ENCODE data around the gene XPO1. TPM values are rescaled to one million over a fixed set of nuclear protein-coding genes. Genes with fewer than 3 reads are reported as not detected.
"Not testable (repeated sequence)": the region's sequence is repeated elsewhere in the genome, so short reads cannot be mapped to it uniquely, and the experiment has no call there.

XPO1 gene
- total RNA-seq, 1 donor from 2014 or later, result 66.4 TPM

DNA sequence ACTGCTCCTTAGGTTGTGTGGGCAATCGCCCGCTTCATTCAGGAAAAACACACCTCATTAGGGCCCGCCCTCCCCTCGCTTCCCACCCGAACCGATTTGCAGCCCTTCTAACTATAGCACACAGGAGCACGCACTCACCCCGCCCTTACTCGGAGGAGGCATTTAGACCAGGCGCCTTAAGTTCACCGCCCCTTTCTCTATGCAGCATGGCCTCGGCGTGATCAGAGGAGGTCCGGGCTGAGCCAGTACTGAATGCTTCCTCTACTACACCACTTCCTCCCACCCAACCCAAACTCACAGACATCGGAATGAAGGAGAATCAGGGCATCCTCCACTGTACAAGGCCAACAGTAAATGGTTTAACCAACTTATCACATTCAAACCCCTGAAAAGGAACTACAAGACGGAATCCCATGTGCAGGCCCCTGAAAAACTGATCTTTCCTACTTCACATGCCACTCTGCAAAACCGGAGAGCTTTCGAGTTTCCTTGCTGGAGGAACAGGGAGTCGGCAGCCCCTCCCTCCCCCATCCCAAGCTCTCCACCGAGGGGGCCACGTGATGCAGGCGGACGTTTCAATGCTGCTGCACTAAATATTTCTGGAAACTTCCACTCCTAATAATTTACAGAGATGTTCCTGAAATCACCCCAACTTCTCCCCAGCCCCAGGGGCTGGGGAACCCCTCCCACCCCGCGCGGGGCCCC is 1.4 kb downstream of the XPO1 start:
- intact Hi-C loops (cut with DNase I), result loop anchor here (5.0 to 10.0 kb wide), 5 partner anchors 121 to 316 kb away; partner anchors contain the start of gene FAM161A

DNA sequence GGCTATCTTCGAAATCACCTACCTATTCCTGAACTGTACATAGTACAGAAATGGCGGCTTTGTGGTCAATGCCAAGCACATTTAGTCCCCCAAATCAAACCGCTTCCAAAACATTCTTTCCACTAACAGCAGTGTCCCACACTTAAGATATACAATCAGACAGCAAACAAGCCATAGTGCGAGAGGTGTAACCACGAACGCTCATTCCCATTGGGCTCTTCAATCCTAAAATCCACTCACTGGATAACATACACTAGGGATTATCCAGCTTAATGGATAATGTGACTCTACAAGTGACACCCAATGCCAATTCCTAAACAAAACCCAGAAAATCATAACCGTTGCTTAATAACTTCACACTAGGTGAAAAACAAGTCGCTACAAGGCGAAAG is 2.0 kb downstream of the XPO1 start:
- intact Hi-C loops (cut with DNase I), result loop anchor here (5.0 to 10.0 kb wide), 5 partner anchors 121 to 316 kb away; partner anchors contain the start of gene FAM161A
- DNase-seq (ENCODE audit: missing footprints) (no peak), ATAC-seq (no peak)

More for the DNA sequence above, 1.4 kb downstream of the XPO1 start:
- peak; percentile 69 for ATAC-seq
- peak; percentile 90 for DNase-seq (ENCODE audit: missing footprints)

DNA sequence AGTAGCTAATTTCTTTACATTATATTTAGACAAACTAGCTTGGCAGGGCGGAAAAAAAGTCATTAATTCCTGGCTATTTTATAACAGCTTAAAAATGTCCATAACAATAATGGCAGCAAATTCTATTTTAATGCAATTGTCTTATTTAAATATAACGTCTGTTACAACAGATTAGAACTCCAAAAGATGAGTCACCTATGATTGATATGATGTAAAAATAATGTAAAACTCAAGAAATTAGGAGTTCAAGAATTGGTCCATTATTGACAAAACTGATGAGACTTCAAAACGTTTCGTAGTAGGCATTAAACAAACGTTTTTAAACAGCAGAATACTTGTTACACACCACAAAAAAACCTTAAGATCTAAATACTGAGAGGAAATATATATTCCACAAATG is 2.7 kb downstream of the XPO1 start:
- DNase-seq (ENCODE audit: missing footprints) (no peak), ATAC-seq (no peak)
- intact Hi-C loops (cut with DNase I), result loop anchor here (5.0 to 10.0 kb wide), 5 partner anchors 122 to 317 kb away; partner anchors contain the start of gene FAM161A

DNA sequence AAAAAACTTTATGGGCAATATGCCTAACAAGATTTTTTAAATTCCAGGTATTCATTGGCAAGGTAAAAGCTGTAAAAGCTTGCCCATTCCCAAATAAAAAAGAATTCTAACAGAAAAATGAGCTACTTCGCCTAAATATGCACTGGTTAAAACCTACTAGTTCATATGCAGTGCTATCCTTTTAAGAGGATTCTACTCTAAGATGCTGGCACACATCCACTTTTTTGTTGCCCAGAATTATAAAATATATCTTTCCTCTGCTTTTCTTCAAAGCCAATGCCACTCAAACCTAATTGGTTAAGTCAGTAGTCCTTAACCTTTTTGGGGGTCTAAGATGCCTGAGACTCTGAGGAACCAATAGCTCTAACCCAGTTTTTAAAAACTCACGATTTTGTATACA is 3.2 kb downstream of the XPO1 start:
- intact Hi-C loops (cut with DNase I), result loop anchor here (5.0 to 10.0 kb wide), 5 partner anchors 122 to 317 kb away; partner anchors contain the start of gene FAM161A
- ATAC-seq (no peak), DNase-seq (ENCODE audit: missing footprints) (no peak)

DNA sequence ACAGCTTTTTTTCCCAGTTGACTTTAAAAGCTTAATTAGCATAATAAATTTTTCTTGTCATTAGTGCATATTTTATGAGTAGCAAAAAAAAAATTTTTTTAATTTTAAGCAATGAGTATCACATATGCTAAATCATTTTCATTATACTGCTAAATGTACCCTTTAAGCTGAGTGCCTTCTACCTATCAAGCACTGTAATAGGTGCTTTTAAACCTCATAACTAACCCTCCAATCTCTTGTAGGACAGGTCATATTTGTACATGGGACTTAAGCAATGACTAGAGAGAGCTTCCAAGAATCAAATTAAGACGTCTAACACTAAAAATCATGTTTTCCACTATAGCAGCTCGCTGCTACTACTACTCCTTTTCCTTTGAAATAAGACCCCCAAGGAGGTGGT is 7.4 kb downstream of the XPO1 start:
- intact Hi-C loops (cut with DNase I), result loop anchor here (10.0 kb wide), 2 partner anchors 164 to 264 kb away; no protein-coding TSS in a partner anchor
- ATAC-seq (no peak), DNase-seq (ENCODE audit: missing footprints) (no peak)

DNA sequence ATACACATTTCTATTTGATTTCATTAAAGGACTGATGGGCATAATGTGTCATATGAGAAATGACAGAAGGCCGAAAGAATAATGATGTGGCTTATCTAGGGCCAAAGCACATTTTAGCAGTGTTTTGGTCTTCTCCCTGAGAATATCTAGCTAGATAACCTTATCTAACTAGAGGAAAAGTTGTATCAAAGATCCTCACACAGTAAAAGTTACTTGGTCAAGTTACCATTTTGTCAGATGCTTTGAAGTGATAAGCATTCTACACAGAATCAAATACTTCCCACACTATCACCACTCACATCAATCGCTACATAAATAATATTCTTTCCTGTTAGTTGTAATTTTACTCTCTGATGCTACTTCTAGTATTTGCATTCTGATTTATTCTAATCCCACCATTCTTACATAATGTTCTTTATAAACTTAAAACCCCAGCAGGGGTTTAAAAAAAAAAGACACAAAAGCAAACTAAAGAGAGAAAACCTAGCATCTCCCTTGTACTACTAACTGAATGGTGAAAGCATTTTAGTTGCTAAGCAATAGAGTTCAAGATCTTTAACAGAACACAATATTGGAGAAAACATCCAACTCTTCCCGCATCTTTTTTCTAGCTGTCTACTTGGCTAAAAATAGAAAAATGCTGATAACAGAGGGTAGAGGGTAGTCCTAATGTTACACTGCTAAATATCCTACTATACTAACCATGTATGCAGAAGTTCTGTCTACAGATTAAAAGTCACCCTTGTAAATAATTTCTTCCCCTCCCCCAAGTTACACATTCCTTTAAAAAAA is 8.0 kb downstream of the XPO1 start:
- peak; percentile 37 for ATAC-seq
- intact Hi-C loops (cut with DNase I), result loop anchor here (10.0 kb wide), 2 partner anchors 165 to 265 kb away; no protein-coding TSS in a partner anchor
- DNase-seq (ENCODE audit: missing footprints), result no peak

DNA sequence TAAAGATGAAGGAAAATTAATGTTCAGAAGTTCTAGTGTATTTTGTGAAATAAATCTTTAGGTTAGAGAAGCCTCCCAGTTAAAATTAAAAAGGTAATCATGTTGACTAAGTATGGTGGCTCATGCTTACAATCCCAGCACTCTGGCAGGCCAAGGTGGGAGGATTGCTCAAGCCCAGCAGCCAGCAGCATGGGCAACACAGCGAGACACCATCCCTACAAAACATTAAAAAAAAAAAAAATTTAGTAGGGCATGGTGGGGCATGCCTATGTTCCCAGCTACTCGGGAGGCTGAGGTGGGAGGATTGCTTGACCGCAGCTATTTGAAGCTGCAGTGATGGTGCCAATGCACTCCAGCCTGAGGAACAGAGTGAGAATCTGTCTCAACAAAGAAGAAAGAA is 17.9 kb downstream of the XPO1 start:
- ATAC-seq (no peak), DNase-seq (ENCODE audit: missing footprints) (no peak)
- intact Hi-C loops (cut with DNase I), result no loop called here

DNA sequence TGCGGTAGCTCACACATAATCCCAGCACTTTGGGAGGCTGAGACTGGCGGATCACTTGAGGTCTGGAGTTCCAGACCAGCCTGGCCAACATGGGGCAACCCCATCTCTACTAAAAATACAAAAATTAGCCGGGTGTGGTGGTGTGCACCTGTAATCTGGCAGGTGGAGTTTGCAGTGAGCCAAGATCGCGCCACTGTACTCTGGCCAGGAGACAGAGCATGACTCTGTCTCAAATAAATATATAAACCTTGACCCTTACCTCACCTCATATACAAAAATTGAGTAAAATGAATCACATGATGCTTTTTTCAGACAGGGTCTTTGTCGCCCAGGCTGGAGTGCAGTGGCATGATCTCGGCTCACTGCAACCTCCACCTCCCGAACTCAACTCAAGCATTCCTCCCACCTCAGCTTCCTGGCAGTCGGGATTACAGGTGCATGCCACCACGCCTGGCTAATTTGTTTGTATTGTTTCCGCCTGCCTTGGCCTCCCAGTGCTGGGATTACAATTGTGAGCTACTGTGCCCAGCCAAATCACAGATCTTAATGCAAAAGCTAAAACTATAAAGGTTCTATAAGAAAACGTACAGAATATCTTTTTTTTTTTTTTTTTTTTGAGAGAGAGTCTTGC is 25.3 kb downstream of the XPO1 start:
- no peak for ATAC-seq
- intact Hi-C loops (cut with DNase I), result no loop called here
- no peak for DNase-seq (ENCODE audit: missing footprints)

DNA sequence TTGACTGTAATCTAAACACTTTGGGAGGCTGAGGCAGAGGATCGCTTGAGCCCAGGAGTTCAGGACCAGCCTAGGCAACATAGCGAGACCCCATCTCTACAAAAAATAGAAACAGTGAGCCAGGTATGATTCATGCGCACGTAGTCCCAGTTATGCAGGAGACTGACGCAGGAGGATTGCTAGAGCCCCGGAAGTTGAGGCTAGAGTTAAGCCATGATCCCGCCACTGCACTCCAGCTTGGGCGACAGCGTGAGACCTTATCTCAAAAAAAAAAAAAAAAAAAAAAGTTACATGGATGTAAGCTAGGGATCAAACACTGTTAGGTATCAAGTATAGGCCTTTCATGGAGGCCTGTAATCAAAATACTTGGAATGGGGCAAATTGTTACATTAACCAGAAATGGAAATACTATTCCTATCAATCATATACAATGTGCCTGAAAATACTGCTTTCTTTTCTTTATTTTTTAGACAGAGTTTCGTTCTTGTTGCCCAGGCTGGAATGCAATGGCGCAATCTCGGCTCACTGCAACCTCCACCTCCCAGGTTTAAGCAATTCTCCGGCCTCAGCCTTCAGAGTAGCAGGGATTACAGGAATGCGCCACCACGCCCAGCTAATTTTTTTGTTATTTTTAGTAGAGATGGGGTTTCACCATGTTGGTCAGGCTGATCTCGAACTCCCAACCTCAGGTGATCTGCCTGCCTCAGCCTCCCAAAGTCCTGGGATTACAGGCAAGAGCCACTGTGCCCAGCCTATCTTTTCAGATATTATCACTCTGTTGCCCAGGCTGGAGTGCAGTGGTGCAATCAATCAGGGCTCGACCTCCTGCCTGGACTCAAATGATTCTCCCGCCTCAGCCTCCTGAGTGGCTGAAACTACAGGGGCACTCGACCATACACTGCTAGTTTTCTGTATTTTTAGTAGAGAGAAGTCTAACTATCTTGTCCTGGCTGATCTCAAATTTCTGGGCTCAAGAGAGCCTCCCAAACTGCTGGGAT is 27.2 kb downstream of the XPO1 start:
- no peak for ATAC-seq
- DNase-seq (ENCODE audit: missing footprints), result no peak
- intact Hi-C loops (cut with DNase I), result no loop called here

DNA sequence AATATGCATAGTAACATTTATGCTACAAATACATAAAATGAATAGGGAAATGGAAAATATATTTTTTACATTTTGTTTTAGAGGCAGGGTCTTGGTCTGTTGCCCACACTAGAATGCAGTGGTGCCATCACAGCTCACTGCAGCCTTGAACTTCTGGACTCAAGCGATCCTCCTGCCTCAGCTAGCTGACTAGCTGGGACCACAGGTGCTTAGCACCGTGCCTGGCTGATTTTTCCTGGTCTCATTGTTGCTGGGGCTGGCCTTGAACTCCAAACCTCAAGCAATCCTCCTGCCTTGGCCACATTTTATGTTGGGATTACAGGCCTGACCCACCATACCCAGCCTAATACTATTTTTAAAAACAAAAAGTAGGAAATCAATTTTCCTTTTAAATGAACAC is 33.2 kb downstream of the XPO1 start:
- DNase-seq (ENCODE audit: missing footprints) (no peak), ATAC-seq (no peak)
- intact Hi-C loops (cut with DNase I), result loop anchor here (10.0 kb wide), 1 partner anchor 350 kb away; the partner anchor contains the start of gene FAM161A

DNA sequence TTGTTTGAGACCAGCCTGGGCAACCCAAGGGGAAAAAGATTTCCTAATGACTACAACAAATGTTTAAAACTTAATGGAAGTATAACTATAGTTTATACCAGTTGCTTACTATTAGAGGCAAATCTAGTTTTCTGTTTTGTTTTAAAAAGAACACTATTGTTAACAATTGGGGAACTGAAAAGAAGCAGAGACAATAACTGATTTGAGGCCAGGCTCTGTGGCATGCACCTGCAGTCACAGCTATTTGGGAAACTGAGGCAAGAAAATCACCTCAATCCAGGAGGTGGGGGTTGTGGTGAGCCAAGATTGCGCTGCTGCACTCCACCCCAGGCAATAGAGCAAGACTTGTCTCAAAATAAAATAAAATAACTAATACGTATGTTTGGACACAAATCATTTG is 39.1 kb downstream of the XPO1 start:
- intact Hi-C loops (cut with DNase I), result no loop called here
- DNase-seq (ENCODE audit: missing footprints), result no peak
- no peak for ATAC-seq

DNA sequence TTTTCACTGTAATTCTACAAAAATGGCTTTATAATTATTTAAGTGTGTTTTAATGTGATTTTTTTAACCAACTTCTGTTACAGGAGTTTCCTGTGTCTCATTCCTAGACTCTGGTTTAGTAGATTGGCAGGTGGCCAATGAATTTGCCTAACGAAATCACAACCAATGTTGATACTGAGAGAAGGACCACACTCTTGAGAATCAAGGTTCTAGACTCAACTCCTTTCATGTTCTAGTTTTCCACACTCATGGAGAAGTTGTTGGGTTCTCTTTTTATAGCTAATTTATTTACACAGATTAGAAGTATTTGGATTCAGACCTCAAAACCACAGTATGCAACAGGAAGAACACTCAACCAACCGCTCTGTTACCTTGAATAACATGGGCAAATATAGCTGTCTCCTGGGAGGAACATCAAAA is 44.6 kb downstream of the XPO1 start:
- DNase-seq (ENCODE audit: missing footprints) (no peak), ATAC-seq (no peak)
- intact Hi-C loops (cut with DNase I), result no loop called here

DNA sequence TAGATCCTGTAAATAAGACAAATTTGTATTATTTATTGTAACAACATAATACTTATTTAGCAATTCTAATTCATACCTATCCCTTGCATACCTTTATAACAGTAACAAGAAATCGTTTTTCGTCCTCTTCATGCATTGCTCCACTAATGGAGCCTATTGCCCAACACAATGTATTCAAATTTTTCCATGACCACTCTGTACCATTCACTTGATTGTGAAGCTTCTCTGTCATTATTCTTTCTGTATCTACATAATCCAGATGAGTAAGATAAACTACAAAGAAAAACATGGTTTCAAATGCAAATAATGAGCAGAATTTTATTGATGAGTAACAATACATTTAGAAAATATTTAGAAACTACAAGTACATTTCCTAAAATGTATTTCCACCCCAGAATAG is 45.7 kb downstream of the XPO1 start:
- DNase-seq (ENCODE audit: missing footprints) (no peak), ATAC-seq (no peak)
- intact Hi-C loops (cut with DNase I), result no loop called here

DNA sequence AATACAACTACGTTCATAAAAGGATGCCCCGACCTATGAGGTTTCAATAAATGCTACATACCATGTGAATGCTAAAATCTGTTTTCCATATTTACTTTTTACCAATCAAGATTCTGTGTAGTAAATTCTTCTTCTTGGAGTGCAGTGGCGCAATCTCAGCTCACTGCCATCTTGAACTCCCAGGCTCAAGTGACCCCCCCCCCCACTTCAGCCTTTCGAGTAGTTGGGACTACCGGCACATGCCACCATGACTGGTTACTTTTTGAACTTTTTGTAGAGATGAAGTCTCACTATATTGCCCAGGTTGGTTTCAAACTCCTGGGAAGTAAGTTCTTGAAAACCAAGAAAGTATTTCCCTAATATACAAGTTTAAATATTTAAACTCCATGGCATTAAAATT is 52.9 kb downstream of the XPO1 start:
- intact Hi-C loops (cut with DNase I), result no loop called here
- ATAC-seq, result no peak

DNA sequence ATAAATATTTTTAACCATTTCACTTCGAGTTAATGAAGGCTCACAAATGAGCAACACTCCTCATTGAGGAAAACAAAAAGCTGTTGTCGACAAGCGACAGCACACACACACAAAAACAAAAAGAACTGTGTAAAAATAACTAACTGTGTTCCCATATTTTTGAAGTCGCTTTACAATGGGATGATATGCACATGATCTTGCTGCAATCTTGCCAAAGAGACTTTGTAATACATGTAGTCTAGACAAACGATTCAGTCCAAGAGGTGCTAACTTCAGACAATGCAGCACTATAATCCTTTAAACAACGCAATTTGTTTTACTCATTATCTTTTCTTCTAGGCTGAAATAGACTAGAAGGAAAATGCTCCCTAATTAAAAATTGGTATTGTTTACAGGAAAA is 60.1 kb downstream of the XPO1 start:
- DNase-seq (ENCODE audit: missing footprints) (no peak), ATAC-seq (no peak)
- intact Hi-C loops (cut with DNase I), result no loop called here

More for the DNA sequence above, 52.9 kb downstream of the XPO1 start:
- no peak for DNase-seq (ENCODE audit: missing footprints)

DNA sequence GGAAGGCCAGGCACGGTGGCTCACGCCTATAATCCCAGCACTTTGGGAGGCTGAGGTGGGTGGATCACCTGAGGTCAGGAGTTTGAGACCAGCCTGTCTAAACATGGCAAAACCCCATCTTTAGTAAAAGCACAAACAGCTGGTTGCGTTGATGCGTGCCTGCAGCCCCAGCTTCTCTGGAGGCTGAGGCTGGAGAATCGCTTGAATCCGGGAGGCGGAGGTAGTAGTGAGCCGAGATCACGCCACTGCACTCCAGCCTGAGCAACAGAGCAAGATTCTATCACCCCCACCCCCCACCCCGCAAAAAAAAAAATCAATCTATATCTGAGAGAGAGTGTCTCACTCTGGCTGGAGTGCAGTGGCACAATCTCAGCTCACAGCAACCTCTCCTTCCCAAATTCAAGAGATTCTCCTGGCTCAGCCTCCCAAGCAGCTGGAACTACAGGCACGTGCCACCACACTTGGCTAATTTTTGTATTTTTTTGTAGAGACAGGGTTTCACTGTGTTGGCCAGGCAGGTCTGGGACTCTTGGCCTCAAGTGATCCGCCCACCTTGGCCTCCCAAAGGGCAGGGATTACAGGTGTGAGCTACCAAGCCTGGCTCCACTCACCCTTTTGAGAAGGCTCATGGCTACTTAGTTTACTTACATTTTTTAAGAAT is 61.1 kb downstream of the XPO1 start:
- DNase-seq (ENCODE audit: missing footprints); ATAC-seq; intact Hi-C loops (cut with DNase I): not testable (repeated sequence)

DNA sequence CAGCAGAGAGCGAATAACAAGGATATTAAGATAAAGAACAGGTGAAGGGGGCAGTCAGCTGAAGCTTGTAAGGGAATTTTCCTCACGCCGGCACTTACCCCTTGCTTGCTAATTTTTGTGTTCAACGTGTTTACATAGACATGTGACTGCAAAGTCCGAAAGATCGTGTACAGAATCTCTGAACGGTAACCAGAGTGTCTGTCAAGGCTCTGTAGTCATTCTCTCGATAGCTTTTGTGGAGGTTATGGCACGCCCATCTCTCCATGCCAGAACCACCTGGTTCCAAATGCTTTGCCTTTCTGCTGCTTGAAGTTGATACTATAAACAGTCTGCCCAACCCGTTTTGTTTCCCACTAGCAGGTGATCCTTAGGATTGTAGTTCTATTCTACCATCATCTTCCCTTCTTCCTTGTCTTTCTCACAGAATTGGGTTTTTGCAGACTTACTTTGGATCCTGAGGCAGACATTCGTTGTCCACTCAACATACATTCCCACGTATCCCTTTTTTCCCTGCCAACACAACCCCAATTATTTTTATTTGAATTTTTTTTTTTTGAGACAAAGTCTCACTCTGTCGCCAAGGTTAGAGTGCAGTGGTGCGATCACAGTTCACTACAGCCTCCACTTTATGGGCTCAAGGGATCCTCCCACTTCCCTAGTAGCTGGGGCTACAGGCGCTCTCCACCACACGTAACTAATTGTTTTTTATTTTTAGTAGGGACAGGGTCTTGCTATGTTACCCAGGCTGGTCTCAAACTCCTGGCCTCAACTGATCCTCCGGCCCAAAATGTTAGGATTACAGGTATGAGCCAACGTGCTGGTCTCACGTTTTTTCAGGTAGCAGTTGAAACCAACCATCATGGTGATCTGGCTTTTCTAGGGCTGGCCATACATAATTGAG is 66.0 kb downstream of the XPO1 start:
- intact Hi-C loops (cut with DNase I), result loop anchor here (1.0 to 5.0 kb wide), 3 partner anchors 66 to 220 kb away; partner anchors contain the start of gene XPO1
- ATAC-seq, result no peak
- no peak for DNase-seq (ENCODE audit: missing footprints)

Measured in Right ventricle myocardium inferior (tissue), 1 donor.